Measurements from ENCODE around the gene CGB2.

The CGB2 gene

DNA sequence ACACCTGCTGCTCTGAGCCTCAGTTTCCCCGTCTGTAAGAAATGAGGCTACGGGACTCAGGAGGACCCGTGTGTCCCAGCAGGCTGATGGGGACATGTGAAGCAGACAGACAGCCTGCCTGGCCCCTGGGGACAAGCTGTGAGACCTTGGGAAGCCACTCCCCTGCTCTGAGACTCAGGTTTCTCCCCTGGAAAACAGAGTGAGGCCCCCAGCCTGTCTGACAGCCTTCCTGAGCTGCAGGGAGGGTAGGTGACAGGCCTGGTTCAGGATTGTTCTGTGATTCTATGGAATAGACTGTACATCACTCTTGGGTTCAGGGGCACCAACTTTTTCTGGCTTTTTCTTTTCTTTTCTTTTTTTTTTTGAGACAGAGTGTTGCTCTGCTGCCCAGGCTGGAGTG is 35.9 kb downstream of the CGB2 start:
- DNase-seq (ENCODE audit: low spot score) = no peak

- DNase-seq (ENCODE audit: low spot score) = no peak
These were observed 37.3 kb downstream of the CGB2 start for GRCh38 chr19:49069026-49069425.

GRCh38 chr19:49070416-49070815 is 38.7 kb downstream of the CGB2 start:
- no peak for DNase-seq (ENCODE audit: low spot score)

- no peak for DNase-seq (ENCODE audit: low spot score)
These were observed 40.3 kb downstream of the CGB2 start for GRCh38 chr19:49071860-49072547.

DNA sequence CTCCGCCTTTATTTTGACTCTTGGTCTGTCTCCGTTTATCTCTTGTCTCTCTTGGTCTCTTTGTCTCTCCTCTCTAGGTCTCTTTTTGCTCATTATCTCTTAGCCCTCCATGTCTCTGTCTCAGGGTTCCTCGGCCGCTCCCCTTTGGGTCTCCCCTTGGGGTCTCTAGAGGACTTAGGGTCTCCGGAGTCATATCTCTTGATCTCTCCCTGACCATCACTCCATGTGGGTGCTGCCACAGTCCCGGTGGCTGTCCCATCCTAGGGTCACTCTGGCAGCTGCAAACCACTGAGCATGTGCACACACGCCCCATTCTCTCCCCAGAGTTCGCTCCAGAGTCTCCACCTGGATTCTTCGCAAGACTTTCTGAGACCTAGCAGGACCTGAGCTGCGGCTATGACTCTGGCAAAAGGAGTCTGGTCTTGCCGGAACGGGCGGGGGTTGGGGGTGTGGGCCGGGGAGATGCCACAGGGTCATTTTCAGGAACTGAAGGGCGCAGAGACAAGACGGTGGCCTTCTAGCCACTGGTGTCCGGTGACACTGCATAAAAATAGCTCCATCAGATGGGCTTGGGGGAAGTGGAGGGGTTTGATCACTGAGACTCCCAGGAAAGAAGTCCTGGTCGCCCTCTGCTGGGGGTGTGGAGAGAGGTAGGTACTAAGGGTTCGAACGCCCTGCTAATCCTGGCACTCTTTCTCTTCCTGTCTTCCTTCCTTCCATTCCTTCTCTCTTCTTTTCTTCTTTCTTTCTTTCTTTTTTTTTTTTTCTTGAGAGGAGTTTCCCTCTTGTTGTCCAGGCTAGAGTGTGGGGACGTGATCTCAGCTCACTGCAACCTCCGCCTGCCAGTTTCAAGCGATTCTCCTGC is 42.1 kb downstream of the CGB2 start:
- DNase-seq (ENCODE audit: low spot score) = no peak

DNA sequence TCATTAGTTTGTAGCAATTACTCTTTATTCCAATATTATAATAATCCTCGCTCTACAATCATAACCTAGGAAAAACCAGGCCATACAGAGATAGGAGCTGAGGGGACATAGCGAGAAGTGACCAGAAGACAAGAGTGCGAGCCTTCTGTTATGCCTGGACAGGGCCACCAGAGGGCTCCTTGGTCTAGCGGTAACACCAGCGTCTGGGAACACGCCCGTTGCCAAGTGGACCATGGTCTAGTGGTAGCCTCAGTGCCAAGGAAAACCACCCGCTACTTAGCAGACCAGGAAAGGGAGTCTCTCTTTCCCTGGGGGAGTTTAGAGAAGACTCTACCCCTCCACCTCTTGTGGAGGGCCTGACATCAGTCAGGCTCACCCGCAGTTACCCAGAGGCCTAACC is 43.2 kb downstream of the CGB2 start:
- DNase-seq (ENCODE audit: low spot score) = peak; percentile 54

DNA sequence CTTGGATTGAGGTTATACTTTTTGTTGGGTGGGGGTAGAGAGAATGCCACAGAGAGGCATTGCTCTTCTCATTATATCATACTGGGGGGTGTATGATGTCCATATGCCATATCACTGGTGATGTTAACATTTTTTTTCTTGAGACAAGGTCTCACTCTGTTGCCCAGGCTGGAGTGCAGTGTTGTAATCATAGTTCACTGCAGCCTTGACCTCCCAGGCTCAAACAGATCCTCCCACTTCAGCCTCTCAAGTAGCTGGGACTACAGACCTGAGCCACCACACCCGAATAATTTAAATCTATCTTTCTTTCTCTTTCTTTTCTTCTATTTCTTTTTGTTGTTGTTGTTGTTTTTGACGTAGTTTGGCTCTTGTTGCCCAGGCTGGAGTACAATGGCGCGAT is 48.7 kb downstream of the CGB2 start:
- DNase-seq (ENCODE audit: low spot score) = no peak

DNA sequence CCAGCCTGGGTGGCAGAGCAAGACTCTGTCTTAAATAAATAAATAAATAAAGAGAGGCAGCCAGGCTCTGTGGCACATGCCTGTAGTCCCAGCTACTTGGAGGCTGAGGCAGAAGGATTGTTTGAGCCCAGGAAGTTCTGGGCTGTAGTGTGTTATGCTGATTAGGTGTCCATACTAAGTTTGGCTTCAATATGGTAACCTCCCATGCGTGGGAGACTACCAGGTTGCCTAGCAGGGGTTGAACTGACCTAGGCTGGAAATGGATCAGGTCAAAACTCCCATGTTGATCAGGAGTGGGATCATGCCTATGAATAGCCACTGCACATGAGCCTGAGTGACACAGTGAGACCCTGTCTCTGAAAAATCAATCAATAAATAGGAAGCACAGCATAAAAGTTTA is 49.6 kb downstream of the CGB2 start:
- DNase-seq (ENCODE audit: low spot score) = no peak

Data from globus pallidus (tissue), 1 donor.